Measurements from ENCODE around the gene FEM1C.

GRCh38 chr5:115589043-115589442 is 44.5 kb upstream of the FEM1C start:
- TF ChIP-seq POLR2A (IDR thresholded peaks at IDR 0.05) (no peak), CTCF (IDR thresholded peaks at IDR 0.05 in 4 of 5, conservative IDR thresholded peaks at IDR 0.05 in 1 of 5) (no peak)
